Hematopoietic multipotent progenitor cell treated with erythropoietin and hydrocortisone succinate and interleukin-3 and kit ligand, for 15 days (in vitro differentiated cells): ENCODE results near the gene SFI1.
A peak's percentile ranks its signal among the peaks of the same experiment; 100 is the strongest.
"Not testable (repeated sequence)": the region's sequence is repeated elsewhere in the genome, so short reads cannot be mapped to it uniquely, and the experiment has no call there.

Source experiments
- DNase-seq: peaks from one replicate; pipeline ENCODE4 v3.0.0-alpha.2; 2015; ENCODE audit warnings: low spot score

SFI1 gene

DNA sequence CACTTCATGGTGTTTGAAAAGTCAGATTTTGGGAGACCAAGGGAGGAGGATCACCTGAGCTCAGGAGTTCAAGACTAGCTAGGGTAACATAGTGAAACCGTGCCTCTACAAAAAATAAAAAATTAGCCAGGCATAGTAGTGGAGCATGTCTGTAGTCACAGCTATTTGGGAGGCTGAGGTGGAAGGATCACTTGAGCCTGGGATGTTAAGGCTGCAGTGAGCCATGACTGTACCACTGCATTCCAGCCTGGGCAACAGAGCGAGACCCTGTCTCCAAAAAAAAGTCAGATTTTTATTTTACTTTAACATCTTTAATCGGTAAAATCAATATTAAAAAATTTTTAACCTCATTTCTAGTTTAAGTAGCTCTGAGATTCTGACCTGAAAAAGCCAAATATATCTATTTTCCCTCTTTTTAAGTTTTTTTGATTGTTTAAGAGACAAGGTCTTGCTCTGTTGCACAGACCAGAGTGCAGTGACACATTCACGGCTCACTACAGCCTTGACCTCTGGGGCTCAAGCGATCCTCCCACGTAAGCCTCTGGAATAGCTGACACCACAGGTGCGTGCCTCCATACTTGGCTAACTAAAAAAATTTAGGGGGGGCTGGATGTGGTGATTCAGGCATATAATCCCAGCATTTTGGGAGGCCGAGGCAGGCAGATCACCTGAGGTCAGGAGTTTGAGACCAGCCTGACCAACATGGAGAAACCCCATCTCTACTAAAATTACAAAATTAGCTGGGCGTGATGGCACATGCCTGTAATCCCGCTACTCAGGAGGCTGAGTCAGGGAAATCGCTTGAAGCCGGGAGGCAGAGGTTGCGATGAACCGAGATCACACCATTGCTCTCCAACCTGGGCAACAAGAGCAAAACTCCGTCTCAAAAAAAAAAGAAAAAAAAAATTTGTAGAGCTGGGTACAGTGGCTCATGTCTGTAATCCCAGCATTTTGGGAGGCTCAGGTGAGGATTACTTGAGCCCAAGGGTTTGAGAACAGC, 48.4 kb downstream of the SFI1 start:
- no peak for DNase-seq

DNA sequence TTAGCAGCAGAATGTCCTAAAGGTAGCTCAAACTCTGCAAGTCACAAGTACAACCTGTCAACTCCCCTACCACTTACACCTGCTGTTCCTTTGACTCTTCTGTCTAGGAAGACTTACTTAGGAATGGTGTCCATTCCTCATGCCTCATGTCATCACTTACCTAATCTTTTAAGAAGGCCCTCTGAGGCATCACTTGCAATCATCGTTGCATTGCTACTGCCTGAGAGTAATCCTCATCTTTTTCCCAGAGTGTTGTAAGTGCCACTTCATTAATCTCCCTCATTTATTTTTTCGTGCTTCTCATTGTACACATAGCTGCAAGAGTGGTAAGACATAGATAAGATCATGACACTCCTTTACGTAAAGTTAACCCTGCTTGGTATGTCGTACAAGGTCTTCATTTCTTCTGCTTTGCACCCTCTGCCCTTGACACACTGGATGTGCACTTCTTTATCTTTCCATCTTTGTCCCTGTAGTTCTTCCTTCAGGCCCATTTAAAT, 54.6 kb downstream of the SFI1 start:
- DNase-seq = no peak

DNA sequence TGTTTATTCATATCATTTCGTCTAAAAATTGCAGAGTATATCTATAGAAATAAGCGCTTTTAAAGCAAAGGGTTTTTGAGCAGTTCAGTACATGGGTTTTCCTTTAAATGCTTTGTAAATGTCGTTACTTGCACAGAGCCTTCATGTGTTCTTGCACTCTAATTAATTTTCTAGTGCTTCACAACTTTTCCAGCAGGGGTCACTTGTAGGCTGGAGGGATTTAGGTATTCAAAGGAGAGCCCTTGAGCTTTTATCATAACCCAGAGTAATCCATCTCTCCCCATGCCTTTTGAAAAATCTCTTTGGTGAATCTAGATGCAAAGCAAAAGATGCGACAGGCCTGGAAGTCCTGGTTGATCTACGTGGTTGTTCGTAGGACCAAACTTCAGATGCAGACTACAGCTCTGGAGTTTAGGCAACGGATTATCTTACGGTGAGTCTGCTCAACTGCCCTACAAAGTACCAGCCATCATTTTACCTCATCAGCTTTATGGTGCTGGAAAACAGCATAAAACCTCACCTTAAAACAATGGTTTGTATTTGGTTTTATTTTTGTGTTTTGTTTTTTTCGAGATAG, 60.4 kb downstream of the SFI1 start:
- DNase-seq = peak; percentile 66

DNA sequence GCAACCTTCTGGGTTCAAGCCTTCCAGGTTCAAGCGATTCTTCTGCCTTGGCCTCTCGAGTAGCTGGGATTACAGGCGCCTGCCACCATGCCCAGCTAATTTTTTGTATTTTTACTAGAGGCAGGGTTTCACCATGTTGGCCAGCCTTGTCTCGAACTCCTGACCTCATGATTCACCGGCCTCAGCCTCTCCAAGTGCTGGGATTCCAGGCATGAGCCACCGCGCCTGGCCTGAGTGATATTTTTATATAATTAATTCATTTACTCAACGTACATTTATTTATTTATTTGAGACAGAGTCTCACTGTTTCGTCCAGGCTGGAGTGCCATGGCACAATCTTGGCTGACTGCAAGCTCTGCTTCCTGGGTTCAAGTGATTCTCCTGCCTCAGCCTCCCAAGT, 62.2 kb downstream of the SFI1 start:
- not testable (repeated sequence) for DNase-seq

DNA sequence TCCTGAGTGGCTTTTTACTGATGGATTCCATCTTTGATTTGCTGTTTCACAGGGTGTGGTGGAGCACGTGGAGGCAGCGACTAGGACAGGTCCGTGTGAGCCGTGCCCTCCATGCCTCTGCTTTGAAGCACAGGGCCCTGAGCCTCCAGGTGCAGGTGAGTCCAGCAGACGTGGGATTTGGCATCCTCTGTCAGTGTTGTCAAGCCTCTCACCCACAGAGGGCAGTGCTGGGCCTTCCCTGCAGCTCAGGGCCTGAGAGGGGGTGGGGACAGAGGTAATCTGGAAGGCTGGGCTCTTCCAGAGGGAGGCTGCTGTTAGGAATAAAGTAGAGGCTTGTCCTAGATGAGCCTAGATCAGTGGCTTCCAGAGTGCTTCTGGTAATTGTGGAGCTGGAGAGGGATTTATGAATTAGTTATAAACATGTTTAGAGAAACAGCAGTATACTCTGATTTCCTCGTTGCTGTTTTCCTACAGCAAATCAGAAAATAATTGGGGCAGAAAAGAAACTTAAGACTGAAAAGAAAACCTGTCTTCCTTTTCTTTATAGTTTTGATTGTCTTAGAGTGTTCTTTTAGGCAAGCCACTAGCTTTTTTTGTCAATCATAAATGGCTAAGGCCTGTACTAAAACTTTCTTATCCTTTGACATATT, 65.0 kb downstream of the SFI1 start:
- DNase-seq = peak; percentile 78

DNA sequence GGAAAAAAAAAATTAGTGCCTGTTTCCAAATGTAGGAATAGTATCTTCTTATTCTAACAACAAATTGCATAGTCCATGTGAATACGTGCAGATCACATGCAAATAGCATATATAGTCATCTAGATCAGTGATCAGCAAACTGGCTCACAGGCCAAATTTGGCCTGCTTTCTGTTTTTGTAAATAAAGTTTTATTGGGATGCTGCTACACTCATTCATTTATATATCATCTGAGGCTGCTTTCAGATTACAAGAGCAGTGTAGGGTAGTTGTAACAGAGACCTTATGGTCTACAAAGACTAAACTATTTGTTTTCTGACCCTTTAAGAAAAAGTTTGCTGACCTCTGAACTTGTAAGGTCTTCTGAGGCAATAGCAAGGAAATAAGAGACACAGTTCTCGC, 65.6 kb downstream of the SFI1 start:
- DNase-seq = no peak

DNA sequence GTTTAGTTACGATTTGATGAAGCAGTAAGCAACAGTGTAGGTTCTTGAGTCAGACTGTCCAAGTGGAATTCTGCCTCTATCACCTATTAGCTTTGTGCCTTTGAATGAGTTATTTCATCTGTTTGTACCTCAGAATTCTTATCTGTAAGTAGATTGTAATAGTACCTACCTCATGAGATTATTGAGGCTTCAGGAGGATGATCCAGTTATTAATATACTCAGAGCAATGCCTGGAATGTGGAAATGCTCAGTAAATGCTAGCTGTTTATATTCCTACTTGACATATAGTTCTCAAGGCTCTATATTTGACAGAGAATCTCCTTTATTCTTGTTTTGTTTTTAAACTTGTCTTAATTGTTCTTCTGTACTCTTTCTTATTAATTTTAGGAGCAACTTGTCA, 70.1 kb downstream of the SFI1 start:
- no peak for DNase-seq

DNA sequence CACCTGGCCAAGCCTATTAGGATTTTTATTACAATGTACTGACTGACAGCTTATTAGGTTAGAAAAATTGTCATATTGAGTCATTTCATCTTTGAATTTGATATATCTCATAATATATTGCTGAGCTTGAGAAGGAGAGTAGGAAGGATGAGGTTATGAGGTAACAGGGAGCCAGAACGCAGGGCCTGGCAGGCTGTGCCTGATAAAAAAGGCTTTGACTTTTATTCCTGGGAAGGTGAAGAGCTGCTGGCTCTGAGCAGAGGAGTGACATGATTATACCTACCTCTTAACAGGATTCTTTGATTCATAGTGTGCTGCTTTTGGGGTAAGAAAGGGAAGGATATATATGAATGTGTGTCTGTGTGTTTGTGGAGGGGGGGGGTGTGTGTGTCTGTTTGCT, 70.9 kb downstream of the SFI1 start:
- no peak for DNase-seq

DNA sequence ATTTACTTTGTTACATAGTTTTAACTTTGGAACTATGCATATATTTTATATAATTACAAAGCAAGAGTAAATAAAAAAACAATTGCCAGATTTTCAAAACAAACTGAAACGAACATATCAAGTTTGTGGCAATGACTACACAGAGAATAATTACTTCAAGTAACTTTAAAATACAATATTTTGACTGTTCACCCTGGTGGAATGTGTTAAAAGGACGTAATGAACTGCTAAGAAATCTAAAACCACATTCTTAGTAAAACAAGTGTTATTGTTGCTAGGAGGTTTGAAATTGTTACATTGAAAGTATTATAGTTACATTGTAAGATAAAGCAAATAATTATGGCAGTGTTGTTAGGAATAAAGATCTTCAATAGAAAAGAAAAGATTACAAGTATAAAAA, 71.4 kb downstream of the SFI1 start:
- no peak for DNase-seq

DNA sequence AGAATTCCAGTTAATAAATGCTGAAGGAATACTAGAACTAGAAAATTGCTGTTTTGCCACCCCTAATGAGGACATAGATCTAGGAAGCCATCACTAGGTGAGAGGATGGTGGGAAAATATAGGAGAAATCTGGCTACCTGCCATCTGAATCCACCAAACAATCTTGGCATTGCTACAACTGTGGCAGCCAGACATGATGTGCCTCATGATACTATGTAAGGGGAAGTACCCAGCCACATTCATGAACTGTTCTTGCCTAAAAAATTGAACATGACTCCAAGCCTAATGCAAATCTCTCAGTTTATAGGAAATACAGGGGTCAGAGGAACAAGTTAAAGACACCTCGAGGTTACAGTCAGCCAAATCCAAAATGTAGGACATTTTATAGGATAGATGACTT, 72.8 kb downstream of the SFI1 start:
- DNase-seq = no peak

DNA sequence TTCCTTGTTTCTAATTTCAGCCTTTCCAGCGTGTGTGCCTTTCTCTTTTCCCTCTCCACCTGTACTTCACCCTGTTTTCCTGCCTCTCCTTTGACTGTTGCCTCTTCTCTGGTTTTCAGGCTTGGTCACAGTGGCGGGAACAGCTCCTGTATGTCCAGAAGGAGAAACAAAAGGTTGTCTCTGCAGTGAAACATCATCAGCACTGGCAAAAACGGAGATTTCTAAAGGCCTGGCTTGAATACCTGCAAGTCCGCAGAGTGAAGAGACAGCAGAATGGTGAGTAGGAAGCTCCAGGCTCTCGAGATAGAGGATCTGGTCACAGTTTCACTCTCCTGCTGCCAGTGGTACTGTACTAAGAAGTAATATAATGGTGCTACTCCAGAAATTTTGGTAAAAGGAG, 76.6 kb downstream of the SFI1 start:
- no peak for DNase-seq

DNA sequence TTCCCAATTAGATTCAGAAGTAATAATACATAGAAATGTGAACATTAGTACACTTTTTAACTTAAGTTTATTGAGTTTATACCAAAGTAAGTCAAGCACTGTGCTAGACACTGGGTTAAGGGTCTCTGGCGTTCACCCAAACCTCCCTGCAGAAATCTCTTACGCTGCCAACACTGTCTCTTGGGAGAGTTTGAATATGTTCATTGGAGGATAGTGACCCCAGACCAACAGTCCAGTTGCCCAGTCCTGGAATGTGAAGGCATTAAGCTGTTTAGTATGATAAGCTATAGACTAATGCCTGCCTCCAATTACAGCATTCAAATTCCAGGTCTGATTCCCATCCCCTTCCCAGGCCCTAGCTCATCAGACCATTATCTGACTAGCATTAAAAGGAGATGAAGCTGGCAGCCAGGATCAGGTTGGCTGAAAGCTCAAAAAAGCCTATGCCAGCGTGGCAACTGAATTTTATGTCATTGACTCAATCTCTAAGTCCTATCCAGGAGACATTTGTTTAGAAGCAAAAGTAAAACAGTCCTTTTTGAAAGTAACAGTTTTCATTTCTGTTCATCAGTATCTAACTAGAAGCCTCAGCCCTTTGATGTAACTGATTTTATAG, 77.8 kb downstream of the SFI1 start:
- no peak for DNase-seq

DNA sequence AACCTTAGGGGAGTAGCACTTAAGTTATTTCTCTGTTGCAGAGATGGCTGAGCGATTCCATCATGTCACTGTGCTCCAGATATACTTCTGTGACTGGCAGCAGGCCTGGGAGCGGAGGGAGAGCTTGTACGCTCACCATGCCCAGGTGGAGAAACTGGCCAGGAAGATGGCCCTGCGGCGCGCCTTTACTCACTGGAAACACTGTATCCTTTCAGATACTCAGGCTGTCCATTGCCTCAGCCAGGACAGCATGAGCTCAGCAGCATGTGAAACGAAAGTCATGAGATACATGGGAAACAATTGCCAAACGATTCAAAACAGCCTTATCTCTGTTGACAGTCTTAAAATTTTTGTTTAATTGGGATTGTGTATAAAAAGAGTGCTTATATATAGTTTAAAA, 78.9 kb downstream of the SFI1 start:
- no peak for DNase-seq

DNA sequence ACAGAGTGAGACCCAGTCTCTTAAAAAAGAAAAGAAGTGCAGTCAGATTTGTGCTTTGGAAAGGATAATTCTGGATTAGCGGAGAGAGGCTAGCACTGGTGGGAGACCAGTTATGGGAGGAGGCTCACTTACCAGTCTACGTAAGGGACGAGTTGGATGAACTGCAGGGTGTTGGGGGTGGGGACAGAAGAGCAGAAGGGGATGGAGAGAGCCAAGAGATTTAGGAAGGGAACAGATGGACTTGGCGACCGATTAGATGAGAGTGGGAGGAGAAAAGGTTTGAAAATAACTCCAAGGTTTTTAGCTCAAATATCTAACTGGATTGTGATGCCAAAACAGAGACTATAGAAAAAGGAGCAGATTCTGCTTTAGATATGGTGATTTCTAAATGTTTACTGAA, 81.4 kb downstream of the SFI1 start:
- no peak for DNase-seq

DNA sequence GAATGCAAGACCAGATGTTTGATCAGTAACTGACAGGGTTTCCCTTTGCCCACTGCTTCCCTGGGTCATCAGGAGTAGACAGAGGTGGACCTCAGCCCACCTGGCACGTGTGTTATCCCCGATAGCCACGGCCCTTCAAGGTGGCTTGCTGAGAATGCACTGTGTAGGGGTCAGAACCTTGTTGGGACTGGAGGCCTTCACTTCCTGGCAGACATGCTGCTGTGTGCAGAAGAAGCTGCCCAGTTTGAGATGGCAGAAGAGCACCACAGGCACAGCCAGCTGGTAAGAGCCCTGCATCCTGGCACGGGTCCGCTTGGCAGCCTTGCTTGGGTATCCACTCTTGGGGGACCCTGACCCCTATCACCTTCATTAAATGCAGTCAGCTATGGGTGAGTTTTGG, 81.8 kb downstream of the SFI1 start:
- no peak for DNase-seq

DNA sequence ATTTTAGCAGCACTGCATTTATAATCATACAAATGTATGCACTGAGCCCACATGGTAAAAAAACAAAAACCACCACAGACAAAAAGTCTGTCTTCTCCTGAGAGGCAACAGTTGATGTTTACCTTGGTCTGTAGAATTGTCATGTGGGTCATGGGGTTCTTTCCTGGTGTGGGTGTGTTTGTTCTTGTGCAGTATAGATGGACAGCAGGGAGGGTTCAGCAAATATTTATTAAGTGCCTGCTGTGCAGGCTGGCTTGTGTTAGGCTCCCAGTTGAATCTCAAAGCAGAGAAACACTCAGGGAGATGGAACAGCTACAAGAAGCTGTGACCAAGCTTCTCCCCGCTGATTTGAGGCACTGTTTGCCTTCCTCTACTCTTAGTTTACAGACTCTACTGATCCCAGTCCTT, 83.5 kb downstream of the SFI1 start:
- no peak for DNase-seq

DNA sequence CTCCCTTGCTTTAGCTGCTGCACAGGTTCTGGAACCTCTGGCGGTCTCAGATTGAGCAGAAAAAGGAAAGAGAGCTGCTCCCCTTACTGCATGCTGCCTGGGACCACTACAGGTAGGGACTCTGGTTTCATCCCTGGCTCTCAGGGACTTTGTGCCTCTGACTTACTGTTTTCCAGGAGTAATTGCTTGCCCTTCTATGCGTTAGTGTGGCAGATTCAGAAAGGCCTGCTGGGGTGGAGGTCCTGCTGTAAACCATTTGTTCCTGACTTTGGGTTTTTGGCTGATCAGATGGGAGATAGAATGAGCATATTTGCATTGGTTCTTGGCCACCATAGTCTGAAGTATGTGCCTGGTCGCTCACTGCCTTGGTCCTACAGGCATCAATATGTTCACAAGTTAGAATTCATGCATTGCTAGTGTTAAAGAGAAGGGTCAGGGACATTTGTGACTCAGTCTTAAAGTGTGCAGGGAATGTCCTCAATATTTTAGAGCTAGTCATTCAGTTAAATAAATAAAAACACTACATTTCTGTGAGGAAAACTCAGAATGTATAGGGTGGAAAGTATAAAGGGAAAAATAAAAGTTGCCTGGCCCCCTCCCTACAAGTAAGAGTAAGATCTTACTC, 87.6 kb downstream of the SFI1 start:
- DNase-seq = no peak

DNA sequence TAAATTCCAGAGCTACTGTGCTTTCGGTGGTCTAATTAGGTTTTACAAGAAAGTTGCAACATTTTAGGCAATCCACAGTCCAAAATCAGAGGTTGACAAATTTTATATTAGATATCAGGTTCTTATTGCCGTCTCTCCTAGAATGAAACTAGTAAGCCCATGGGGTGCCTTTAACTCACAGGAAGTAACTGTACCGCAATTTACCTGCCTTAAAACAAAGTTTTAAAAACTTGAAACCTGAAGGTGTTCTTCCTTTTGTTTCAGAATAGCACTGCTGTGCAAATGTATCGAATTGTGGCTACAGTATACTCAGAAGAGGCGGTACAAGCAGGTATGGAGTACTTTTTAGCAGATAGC, 88.4 kb downstream of the SFI1 start:
- no peak for DNase-seq

DNA sequence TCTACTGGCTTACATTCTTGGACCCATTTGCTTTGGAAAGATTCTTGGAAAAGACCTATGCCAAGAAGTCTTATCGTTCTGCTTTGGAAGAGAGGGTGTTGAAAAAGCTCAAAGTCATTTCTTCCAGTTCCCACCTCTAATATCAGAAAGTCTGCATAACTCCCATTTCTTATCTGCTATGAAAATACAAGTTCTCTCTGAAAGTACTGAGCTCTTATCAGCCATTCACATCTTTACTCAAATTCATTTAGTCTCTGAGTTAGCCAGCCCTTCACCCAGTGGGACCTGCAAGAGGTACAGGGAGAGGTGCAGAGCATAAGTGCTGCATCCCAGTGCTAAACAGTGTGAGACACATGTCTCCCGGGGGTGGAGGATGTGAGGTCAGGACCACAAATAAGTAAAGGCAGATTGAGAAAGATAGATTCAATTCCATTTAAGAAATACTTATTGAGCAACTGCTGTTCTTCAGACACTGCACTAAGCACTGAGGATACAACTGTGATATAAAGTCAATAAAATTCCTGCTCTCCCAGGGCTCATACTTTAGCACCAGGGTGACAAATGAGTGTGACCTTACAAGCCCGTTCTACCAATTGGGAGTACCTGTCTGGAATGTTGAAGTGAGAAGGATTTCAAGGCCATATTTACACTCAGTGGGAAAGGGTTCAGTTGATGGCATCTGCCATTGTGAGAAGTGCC, 89.0 kb downstream of the SFI1 start:
- DNase-seq = peak; percentile 81

DNA sequence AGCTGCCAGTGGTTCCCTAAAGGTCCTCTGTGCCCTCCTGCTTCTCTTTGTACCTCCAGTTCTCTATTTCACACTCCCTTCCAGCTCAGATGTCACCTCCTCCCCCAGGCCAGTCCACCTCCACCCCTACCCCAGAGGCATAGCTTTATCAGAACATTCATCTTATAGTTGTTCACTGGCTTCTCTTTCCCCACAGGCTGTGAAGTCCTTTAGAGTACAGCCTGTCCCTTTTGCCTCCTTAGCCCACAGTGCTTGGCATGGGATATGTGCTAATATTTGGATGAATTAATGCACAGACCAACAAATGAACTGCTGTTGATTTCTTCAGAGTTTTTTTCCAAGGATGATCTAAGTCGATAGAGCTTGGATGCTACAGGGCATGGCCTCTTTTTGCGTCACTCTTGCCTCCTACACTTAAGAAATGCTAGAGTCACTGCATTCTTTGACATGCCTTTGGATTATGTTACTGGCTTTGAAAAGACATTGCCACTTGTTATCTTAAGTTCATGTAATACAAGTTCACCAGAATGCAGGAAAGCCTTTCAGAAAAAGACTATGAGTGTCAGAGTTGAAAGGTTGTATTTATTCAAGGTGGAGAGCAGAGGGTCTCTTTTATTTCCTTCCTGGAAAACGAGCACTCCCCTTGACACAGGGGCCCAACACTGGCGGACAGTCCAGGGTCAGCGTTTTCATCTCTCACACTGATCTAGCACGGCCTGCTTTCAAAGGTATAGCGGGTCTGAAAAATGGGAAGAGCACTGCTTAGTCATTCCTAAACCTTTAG, 90.0 kb downstream of the SFI1 start:
- peak; percentile 24 for DNase-seq
